ENCODE data around the gene GPR55. TPM values are rescaled to one million over a fixed set of nuclear protein-coding genes. Genes with fewer than 3 reads are reported as not detected.
A peak's percentile ranks its signal among the peaks of the same experiment; 100 is the strongest.

The GPR55 gene
- polyA plus RNA-seq, 1 donor (not counting 4 experiments of a cell fraction or from before 2014, with no cell fraction given) = not detected

- Histone ChIP-seq H3K9ac (ENCODE audit: control insufficient read depth, extremely low read depth, insufficient read depth, low read length) (peak within 1 kb of the TSS; percentile 62), H3K4me1 (ENCODE audit: control insufficient read depth, extremely low read depth, insufficient read depth, low read length) (peaks cover 7% of the 10 kb centered on the region), H3K27ac (ENCODE audit: control insufficient read depth, insufficient read depth, low read length) (no peak within 1 kb of the TSS), H3K9me3 (ENCODE audit: control insufficient read depth, low read depth, low read length) (no peaks in the 10 kb centered on the region), H3K79me2 (ENCODE audit: control insufficient read depth, insufficient read depth, low read length) (no peaks in the 10 kb centered on the region), H3K9me1 (ENCODE audit: control insufficient read depth, extremely low read depth, insufficient read depth, low read length) (no peaks in the 10 kb centered on the region), H2AFZ (ENCODE audit: control insufficient read depth, low read length) (peak within 1 kb of the TSS; percentile 92), H3K4me3 (ENCODE audit: control insufficient read depth in 2 of 3, extremely low read depth in 1 of 3, insufficient read depth in 2 of 3, low read depth in 1 of 3, low read length in 3 of 3) (peak within 1 kb of the TSS; percentile 71 to 77 (median 77)), H3K27me3 (ENCODE audit: control insufficient read depth, extremely low read depth, insufficient read depth, low read length) (peaks cover 25% of the 10 kb centered on the region), H3K4me2 (ENCODE audit: control insufficient read depth, extremely low read depth, insufficient read depth, low read depth, low read length) (peak within 1 kb of the TSS; percentile 85), H4K20me1 (ENCODE audit: control insufficient read depth, extremely low read depth, insufficient read depth, low read length) (no peaks in the 10 kb centered on the region), H3K36me3 (ENCODE audit: control insufficient read depth in 2 of 2, extremely low read depth in 1 of 2, insufficient read depth in 2 of 2, low read length in 2 of 2) (no peaks in the 10 kb centered on the region)
- FAIRE-seq = no peak
- dilution Hi-C loops (cut with MboI; ENCODE audit: extremely low pct_ligation_motif_present, low sequenced_read_pairs) = no loop called here
- DNase-seq (ENCODE audit: low read depth, low spot score) = peak; percentile 11
- TF ChIP-seq CTCF (optimal IDR thresholded peaks at IDR 0.05 in 1 of 3, IDR thresholded peaks at IDR 0.05 in 1 of 3, conservative IDR thresholded peaks at IDR 0.05 in 1 of 3; ENCODE audit: extremely low read depth in 1 of 3, insufficient read depth in 2 of 3, low read length in 3 of 3) (peak; percentile 25 to 64 (median 31)), EZH2 (IDR thresholded peaks at IDR 0.05; ENCODE audit: low read length) (no peak)
Measured at GRCh38 chr2:230864605-230865306, 60.3 kb downstream of the GPR55 start, which contains the start of gene ITM2C. Gene ITM2C, plus strand, starts transcription at chr2:230864942. Its CDS starts 84 bp downstream, at chr2:230865026.

GRCh38 chr2:230864122-230864604 is 60.9 kb downstream of the GPR55 start:
- TF ChIP-seq CTCF (optimal IDR thresholded peaks at IDR 0.05 in 1 of 3, IDR thresholded peaks at IDR 0.05 in 1 of 3, conservative IDR thresholded peaks at IDR 0.05 in 1 of 3; ENCODE audit: extremely low read depth in 1 of 3, insufficient read depth in 2 of 3, low read length in 3 of 3) (no peak), EZH2 (IDR thresholded peaks at IDR 0.05; ENCODE audit: low read length) (no peak)
- no peaks in the 10 kb centered on the region for H3K79me2 ChIP-seq (ENCODE audit: control insufficient read depth, insufficient read depth, low read length)
- no peaks in the 10 kb centered on the region for H4K20me1 ChIP-seq (ENCODE audit: control insufficient read depth, extremely low read depth, insufficient read depth, low read length)
- FAIRE-seq = no peak
- dilution Hi-C loops (cut with MboI; ENCODE audit: extremely low pct_ligation_motif_present, low sequenced_read_pairs) = no loop called here
- no peak overlapping the region for H3K27ac ChIP-seq (ENCODE audit: control insufficient read depth, insufficient read depth, low read length)
- H3K36me3 ChIP-seq (ENCODE audit: control insufficient read depth in 2 of 2, extremely low read depth in 1 of 2, insufficient read depth in 2 of 2, low read length in 2 of 2) = no peaks in the 10 kb centered on the region
- H3K4me1 ChIP-seq (ENCODE audit: control insufficient read depth, extremely low read depth, insufficient read depth, low read length) = peaks cover 7% of the 10 kb centered on the region
- peak overlapping the region; percentile 85 for H3K4me2 ChIP-seq (ENCODE audit: control insufficient read depth, extremely low read depth, insufficient read depth, low read depth, low read length)
- H3K9ac ChIP-seq (ENCODE audit: control insufficient read depth, extremely low read depth, insufficient read depth, low read length) = peak overlapping the region; percentile 40
- H3K9me3 ChIP-seq (ENCODE audit: control insufficient read depth, low read depth, low read length) = no peaks in the 10 kb centered on the region
- peak overlapping the region; percentile 71 to 77 (median 77) for H3K4me3 ChIP-seq (ENCODE audit: control insufficient read depth in 2 of 3, extremely low read depth in 1 of 3, insufficient read depth in 2 of 3, low read depth in 1 of 3, low read length in 3 of 3)
- H3K9me1 ChIP-seq (ENCODE audit: control insufficient read depth, extremely low read depth, insufficient read depth, low read length) = no peaks in the 10 kb centered on the region
- H2AFZ ChIP-seq (ENCODE audit: control insufficient read depth, low read length) = peak overlapping the region; percentile 92
- DNase-seq (ENCODE audit: low read depth, low spot score) = no peak
- H3K27me3 ChIP-seq (ENCODE audit: control insufficient read depth, extremely low read depth, insufficient read depth, low read length) = peaks cover 25% of the 10 kb centered on the region
